GM13976 (cell line): ENCODE results near the gene LEPROT.

Experiments
- DNase-seq: peaks from one replicate; pipeline ENCODE4 v3.0.0; 2012; ENCODE audit warnings: low spot score
- in situ Hi-C: fragments of 300-500 bp; cut with MboI; formaldehyde crosslinking; loops from one replicate; pipeline ENCODE4 v1.12.0; 2022; ENCODE audit warnings: low sequenced_read_pairs, mixed read lengths, inconsistent platforms; ENCODE audit not compliant: unreplicated experiment
- TF ChIP-seq, protein P1 (sequence below): IDR thresholded peaks from 2 replicates; pipeline ENCODE4 v1.5.1; 2012; ENCODE audit warnings: borderline replicate concordance, mild to moderate bottlenecking; ENCODE audit not compliant: insufficient read depth; ENCODE audit errors: extremely low read depth, missing control alignments, control extremely low read depth

Gene LEPROT

DNA sequence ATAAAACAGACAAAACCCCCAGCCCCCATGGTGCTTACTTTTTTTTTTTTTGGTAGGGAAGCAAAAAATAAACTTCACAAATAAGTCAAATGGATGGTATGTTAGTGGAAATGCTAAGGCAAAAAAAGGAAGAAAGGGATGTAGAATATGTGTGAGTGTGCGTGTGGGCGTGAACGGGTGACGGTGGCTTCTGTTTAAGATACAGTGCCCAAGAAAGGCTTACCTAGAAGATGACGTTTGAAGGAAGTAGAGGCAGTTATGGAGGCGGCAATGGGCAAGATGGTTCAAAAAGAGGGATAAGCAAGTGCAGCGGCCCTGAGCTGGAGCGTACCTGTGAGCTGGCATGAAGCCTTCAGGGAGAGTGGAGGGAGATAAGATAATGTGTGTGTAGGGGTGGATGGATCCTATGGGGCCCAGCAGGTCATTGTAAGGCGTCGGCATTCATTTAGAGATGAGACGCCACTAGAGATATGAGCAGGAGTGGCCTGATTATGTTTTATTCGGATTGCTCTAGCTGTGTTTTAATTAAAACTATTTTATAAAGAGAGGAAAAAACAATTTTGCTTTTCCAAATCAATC lies 19.9 kb downstream of the LEPROT start:
- in situ Hi-C loops: no loop called here
- no peak for DNase-seq
- TF ChIP-seq, protein P1, sequence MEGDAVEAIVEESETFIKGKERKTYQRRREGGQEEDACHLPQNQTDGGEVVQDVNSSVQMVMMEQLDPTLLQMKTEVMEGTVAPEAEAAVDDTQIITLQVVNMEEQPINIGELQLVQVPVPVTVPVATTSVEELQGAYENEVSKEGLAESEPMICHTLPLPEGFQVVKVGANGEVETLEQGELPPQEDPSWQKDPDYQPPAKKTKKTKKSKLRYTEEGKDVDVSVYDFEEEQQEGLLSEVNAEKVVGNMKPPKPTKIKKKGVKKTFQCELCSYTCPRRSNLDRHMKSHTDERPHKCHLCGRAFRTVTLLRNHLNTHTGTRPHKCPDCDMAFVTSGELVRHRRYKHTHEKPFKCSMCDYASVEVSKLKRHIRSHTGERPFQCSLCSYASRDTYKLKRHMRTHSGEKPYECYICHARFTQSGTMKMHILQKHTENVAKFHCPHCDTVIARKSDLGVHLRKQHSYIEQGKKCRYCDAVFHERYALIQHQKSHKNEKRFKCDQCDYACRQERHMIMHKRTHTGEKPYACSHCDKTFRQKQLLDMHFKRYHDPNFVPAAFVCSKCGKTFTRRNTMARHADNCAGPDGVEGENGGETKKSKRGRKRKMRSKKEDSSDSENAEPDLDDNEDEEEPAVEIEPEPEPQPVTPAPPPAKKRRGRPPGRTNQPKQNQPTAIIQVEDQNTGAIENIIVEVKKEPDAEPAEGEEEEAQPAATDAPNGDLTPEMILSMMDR: no peak

GRCh38 chr1:65440915-65441314 lies 20.4 kb downstream of the LEPROT start:
- TF ChIP-seq, protein P1: no peak
- in situ Hi-C loops: no loop called here
- no peak for DNase-seq

- in situ Hi-C loops: no loop called here
- DNase-seq: no peak
- TF ChIP-seq, protein P1: no peak
Measured at GRCh38 chr1:65441464-65441863, 21.0 kb downstream of the LEPROT start.

DNA sequence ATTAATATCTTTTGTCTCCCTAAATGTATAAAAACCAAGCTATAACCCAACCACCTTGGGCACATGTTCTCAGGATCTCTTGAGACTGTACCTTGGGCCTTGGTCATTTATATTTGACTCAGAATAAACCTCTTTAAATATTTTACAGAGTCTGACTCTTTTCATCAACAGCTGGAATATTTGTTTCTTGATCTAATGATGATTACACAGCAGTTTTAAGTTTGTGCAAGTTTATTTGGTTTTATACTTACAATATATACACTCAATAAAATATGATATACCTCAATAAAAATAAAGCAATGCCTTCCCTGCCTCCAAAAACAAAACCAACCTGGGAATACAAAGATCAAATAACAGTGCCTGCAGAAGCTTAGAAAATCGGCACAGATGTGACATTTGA lies 22.0 kb downstream of the LEPROT start:
- DNase-seq: no peak
- in situ Hi-C loops: no loop called here
- TF ChIP-seq, protein P1: no peak

DNA sequence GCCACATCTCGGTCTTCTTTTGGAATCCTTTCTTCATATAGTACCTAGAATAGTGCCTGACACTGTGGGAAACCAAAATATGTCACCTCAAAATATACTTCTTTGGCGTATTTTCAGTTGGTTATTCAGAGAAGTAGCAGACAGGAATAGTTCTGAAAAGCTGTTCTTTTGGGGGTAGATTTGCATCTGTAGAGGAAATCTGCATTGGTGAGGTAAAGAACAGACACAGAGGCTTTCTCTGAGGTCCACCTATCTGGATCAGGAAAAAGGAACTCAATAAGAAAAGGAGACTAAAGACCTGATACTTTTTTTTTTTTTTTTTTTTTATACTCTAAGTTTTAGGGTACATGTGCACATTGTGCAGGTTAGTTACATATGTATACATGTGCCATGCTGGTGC lies 23.2 kb downstream of the LEPROT start:
- DNase-seq: no peak
- in situ Hi-C loops: no loop called here
- TF ChIP-seq, protein P1: no peak

DNA sequence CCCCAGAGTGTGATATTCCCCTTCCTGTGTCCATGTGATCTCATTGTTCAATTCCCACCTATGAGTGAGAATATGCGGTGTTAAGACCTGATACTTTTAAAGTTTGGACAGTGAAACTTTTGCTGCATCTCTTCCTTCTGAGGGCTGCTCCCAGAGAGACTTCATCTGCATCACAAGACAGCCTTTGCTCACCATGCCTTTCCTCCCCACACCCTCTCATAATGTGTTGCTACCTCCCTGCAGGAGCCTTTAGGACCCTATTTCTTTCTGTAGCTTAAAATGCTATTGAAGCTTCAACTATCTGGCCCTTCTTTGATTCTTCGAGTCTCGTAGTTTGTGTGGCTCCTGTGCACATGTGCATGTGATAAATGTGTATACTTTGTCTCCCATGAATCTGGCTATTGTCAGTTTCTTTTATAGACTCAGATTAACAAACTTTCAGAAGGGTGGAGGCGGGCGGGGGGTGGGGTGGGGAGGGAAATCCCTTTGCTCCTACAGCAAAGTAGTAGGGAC lies 23.7 kb downstream of the LEPROT start:
- TF ChIP-seq, protein P1: peak; percentile 2
- DNase-seq: no peak
- in situ Hi-C loops: no loop called here
